Right ventricle myocardium inferior (tissue), 1 donor: Measurements from ENCODE around the gene VIPR1. TPM values are rescaled to one million over a fixed set of nuclear protein-coding genes. Genes with fewer than 3 reads are reported as not detected.

Experiments
- ATAC-seq: fragments of 200-7000 bp; cut with Tn5 transposase; one replicate; pipeline ENCODE4 v1.9.1; 2020; ENCODE audit warnings: mild to moderate bottlenecking, moderate library complexity
- DNase-seq: peaks from one replicate; pipeline ENCODE4 v3.0.0; 2021; ENCODE audit errors: missing footprints
- intact Hi-C: fragments of 100-400 bp; cut with DNase I; formaldehyde crosslinking; loops from one replicate; pipeline ENCODE4 v1.11.0; 2022
- long read RNA-seq: library from polyadenylated mRNA; unstranded; transcript quantifications from one replicate; pipeline ENCODE4 v2.0.0, GENCODE V29; 2021
- total RNA-seq: library from RNA; stranded (reverse); fragmentation: NEBNext Ultra II Directional; extraction: Animal tissue kit (Norgen Biotek cat#: 25700); gene quantifications from one replicate; pipeline ENCODE4 v1.2.1, GENCODE V29; 2021
- donor health status: DM: no; HTN: yes; CAD: no; lungs with severe emphysema.

Gene VIPR1
- total RNA-seq, result 2.1 TPM
- long read RNA-seq, partial matches to known transcripts, result 1 of 2 reads
- long read RNA-seq, other reads (novel, unspliced or antisense), result 0 of 2 reads

GRCh38 chr3:42502429-42503250 is at the start of gene VIPR1:
TSS of gene VIPR1 (plus strand) at chr3:42502643. CDS start at chr3:42502736, 93 bp downstream.
- peak; percentile 81 for DNase-seq
- intact Hi-C loops, result loop anchor here (2.0 kb wide), 1 partner anchor 36 kb away; no protein-coding TSS in a partner anchor
- ATAC-seq, result peak; percentile 88

GRCh38 chr3:42456211-42456610 is 46.2 kb upstream of the VIPR1 start:
- intact Hi-C loops, result no loop called here
- ATAC-seq (no peak), DNase-seq (no peak)

GRCh38 chr3:42459151-42459550 is 43.3 kb upstream of the VIPR1 start:
- no peak for DNase-seq
- intact Hi-C loops, result no loop called here
- ATAC-seq, result no peak

- intact Hi-C loops, result no loop called here
- ATAC-seq (no peak), DNase-seq (no peak)
Observed at GRCh38 chr3:42461762-42462161, 40.7 kb upstream of the VIPR1 start.

GRCh38 chr3:42463093-42463492 is 39.4 kb upstream of the VIPR1 start:
- no peak for DNase-seq
- intact Hi-C loops, result no loop called here
- ATAC-seq, result no peak

- DNase-seq, result no peak
- ATAC-seq, result no peak
- intact Hi-C loops, result no loop called here
Observed at GRCh38 chr3:42468111-42468510, 34.3 kb upstream of the VIPR1 start.

GRCh38 chr3:42472555-42472954 is 29.9 kb upstream of the VIPR1 start:
- intact Hi-C loops, result no loop called here
- ATAC-seq (no peak), DNase-seq (no peak)

- DNase-seq (no peak), ATAC-seq (no peak)
- intact Hi-C loops, result no loop called here
Observed at GRCh38 chr3:42473083-42473932, 29.1 kb upstream of the VIPR1 start.

GRCh38 chr3:42476225-42477125 is 26.0 kb upstream of the VIPR1 start:
- peak; percentile 75 for ATAC-seq

GRCh38 chr3:42477696-42478095 is 24.7 kb upstream of the VIPR1 start:
- intact Hi-C loops, result no loop called here
- ATAC-seq (no peak), DNase-seq (no peak)

More at GRCh38 chr3:42476225-42477125, 26.0 kb upstream of the VIPR1 start:
- no peak for DNase-seq
- intact Hi-C loops, result no loop called here

- DNase-seq (no peak), ATAC-seq (no peak)
- intact Hi-C loops, result no loop called here
Observed at GRCh38 chr3:42478830-42479229, 23.6 kb upstream of the VIPR1 start.

GRCh38 chr3:42486814-42487565 is 15.5 kb upstream of the VIPR1 start:
- DNase-seq (no peak), ATAC-seq (peak; percentile 34)
- intact Hi-C loops, result no loop called here

GRCh38 chr3:42488687-42489086 is 13.8 kb upstream of the VIPR1 start:
- ATAC-seq (no peak), DNase-seq (no peak)
- intact Hi-C loops, result no loop called here

- intact Hi-C loops, result no loop called here
- no peak for DNase-seq
- no peak for ATAC-seq
Observed at GRCh38 chr3:42489116-42489936, 13.1 kb upstream of the VIPR1 start.

GRCh38 chr3:42489937-42490227 is 12.6 kb upstream of the VIPR1 start:
- no peak for ATAC-seq
- no peak for DNase-seq
- intact Hi-C loops, result no loop called here

- ATAC-seq (peak; percentile 83), DNase-seq (no peak)
- intact Hi-C loops, result no loop called here
Observed at GRCh38 chr3:42490243-42490642, 12.2 kb upstream of the VIPR1 start.

GRCh38 chr3:42491881-42492507 is 10.4 kb upstream of the VIPR1 start:
- DNase-seq (no peak), ATAC-seq (peak; percentile 24)
- intact Hi-C loops, result no loop called here
